Stimulated activated CD4-positive, alpha-beta T cell treated with anti-CD3 and anti-CD28 coated beads, Interleukin-1b, Interleukin-23, amount 100 ng/mL, for 48 hours (primary cell): ENCODE measurements around the gene KRTAP10-5.
"Not testable (repeated sequence)": the region's sequence is repeated elsewhere in the genome, so short reads cannot be mapped to it uniquely, and the experiment has no call there.

Experiments
- DNase-seq: peaks from one replicate; pipeline ENCODE4 v3.0.0-alpha.2; 2020

KRTAP10-5 gene

GRCh38 chr21:44610157-44610843, 29.9 kb upstream of the KRTAP10-5 start:
- not testable (repeated sequence) for DNase-seq

DNA sequence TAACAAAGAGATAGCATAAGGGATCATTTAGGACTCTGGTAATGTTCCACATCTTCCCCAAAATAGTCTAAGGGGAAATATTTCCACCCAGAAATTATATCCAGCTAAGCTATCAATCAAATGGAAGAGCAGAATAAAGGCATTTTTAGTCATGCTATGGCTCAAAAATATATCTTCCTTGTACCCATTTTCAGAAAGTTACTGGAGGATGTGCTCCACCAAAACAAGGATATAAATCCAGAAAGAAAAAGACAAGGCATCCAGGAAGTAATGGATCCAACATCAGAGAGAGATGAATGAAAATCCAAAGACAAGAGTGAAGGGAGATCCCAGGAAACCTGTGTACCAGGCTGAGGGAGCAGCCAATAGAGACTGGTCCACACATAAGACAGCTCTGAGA, 28.8 kb upstream of the KRTAP10-5 start:
- DNase-seq: no peak

GRCh38 chr21:44606495-44606894, 26.1 kb upstream of the KRTAP10-5 start:
- no peak for DNase-seq

GRCh38 chr21:44603911-44604310, 23.5 kb upstream of the KRTAP10-5 start:
- DNase-seq: no peak

- DNase-seq: no peak
Observed at GRCh38 chr21:44603109-44603875, 22.9 kb upstream of the KRTAP10-5 start.

DNA sequence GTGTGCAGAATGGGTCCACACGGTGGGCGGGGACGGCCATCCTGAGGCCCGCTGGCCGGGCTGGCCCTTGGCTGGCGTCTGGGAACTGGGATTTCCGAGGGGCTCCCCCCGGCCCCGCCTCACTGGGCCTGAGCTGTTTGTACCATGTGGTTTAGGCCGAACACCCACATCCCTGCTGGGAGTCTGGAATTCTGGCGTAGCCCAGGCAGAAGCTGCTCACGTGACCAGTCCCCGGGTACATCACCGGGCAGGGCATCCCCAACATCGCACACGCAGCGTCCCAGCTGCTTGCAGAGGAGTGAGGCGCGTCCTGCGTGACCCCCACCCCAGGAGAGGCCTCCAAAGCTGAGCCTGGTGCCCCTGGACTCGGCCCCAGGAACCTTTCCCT, 22.1 kb upstream of the KRTAP10-5 start:
- DNase-seq: no peak

- DNase-seq: no peak
Observed at GRCh38 chr21:44601596-44602462, 21.4 kb upstream of the KRTAP10-5 start.

DNA sequence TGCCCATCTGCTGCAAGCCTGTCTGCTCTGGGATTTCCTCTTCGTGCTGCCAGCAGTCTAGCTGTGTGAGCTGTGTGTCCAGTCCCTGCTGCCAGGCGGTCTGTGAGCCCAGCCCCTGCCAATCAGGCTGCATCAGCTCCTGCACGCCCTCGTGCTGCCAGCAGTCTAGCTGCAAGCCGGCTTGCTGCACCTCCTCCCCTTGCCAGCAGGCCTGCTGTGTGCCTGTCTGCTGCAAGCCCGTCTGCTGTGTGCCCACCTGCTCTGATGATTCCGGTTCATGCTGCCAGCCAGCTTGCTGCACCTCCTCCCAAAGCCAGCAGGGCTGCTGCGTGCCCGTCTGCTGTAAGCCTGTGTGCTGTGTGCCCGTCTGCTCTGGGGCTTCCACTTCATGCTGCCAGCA, 20.7 kb upstream of the KRTAP10-5 start:
- not testable (repeated sequence) for DNase-seq

DNA sequence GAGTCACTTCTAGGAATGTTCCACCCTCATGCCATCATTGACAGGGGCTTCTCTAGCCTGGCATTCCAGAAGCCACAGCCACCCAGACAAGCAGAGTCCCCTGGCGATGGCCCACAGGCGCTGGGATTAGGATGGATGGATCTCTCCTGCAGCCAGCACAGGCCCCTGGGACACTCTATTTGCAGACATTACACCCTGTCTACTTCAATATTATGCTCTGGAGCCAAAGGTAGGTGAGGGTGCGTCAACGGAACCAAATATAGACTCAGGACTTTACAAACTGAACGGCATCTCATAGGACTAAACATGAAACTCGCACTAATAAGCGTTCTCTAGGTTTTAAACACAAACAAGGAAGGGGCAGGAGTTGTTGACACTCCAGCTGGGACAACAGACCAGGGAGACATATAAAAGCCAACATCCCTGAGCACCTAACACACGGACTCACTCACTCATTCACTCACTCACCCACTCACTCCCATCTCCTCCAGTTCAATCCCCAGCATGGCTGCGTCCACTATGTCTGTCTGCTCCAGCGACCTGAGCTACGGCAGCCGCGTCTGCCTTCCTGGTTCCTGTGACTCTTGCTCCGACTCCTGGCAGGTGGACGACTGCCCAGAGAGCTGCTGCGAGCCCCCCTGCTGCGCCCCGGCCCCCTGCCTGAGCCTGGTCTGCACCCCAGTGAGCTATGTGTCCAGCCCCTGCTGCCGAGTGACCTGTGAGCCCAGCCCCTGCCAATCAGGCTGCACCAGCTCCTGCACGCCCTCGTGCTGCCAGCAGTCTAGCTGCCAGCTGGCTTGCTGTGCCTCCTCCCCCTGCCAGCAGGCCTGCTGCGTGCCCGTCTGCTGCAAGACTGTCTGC, 19.9 kb upstream of the KRTAP10-5 start, which contains the start of gene KRTAP10-7:
TSS of gene KRTAP10-7 (plus strand) at position 480 of the 861 bp plus-strand sequence. CDS start at position 505, 25 bp downstream.
- DNase-seq: not testable (repeated sequence)

DNA sequence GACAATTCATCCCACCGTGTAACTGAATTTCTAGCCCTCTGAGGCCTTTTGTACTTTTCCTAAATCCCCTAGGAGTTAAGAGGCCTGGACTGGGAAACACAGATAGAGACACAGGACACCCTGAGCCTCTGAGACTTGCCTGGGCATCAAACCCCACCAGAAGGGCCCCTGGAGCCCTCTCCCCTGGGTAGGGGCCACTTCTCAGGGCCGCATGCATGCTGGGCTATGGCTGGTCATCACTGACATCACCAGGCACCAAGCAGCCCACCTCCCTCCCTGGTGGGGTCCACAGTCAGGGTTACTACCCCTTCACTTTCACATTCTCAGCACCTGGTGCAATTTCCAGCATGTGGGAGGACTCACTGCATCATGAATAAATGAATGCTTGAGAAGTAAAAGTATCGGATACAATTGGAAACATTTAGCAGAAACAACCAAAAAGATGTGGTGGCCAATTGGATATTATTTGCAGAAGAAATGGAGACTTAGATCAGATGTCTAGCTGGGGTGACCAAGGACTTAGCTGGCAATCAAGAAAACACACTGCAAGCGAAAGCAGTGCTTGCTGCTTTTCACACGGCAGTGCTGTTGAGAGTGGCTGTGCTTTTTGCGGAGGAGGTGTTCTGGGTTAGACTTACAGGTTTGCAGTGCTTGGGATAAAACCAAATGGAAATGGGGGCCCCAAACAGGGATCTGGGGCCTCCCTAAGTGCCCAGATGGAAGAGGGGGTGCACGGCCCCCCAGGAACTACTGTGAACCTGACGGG, 19.0 kb upstream of the KRTAP10-5 start:
- no peak for DNase-seq

DNA sequence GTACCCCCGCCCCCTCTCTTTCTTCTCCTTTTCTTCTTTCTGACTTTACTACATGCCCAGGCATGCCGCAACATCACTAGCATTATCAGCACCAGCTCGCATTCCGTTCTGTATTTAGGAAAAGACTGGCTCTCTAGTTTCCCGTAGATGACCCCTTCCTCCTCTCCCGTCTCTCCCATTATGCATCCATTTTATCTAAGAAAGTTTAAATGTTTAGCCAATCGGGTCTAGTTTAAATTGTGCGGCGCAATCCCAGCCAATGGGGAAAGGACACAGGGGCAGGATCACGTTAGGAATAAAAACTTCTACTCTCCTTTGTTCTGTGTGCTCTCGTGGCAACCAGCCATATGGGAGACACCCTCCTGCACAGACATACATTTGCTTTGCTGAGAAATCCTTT, 17.7 kb upstream of the KRTAP10-5 start:
- no peak for DNase-seq

DNA sequence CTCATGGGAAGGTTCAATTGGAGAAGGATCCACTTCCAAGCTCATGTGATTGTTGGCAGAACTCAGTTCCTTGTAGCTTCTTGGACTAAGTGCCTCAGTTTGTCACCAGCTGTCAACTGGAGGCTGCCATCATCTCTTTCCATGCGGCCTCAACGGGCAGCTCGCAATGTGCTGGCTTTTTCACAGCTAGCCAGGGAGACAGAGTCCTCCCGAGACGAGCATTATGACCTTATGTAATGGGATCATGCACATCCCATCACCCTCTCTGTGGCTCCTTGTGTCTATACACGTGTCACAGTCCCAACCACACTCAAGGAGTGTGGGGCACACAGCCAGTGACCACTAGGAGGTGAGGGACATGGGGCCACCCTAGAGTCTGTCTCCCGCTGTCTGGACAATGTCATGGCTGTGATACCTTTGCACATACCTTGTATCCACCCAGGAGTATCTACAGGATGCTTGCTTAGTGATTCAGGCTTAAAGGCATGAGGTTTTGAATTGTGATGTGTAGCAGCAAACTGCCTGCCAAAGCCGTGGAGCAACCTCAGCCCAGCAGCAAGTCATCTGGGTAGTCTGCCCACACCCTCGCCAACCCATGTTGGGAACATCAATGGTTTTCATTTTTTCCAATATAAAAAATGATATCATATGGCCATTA, 15.8 kb upstream of the KRTAP10-5 start:
- DNase-seq: no peak

GRCh38 chr21:44595524-44595923, 15.1 kb upstream of the KRTAP10-5 start:
- DNase-seq: no peak

DNA sequence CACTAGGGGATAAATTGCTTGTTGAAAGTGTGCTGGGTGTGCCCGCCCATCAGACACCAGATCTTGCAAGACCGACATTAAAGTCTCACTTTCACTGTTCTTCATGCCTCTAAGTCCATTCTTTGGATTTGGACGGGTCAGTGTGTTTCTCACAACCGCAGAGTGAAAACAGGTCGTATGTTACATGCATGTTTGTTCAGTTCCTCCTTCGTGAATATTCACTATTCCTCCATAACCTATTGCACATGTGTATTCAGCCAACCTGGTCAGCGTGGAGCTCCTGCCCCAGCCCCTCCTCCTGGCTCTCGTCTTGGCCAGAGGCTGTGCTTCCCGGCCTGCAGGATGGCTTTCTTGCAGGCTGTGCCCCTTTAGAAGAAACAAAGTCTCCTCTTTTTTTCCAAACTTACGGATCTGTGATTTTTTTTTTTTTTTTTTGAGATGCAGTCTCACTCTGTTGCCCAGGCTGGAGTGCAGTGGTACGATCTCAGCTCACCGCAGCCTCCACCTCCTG, 14.1 kb upstream of the KRTAP10-5 start:
- DNase-seq: no peak

DNA sequence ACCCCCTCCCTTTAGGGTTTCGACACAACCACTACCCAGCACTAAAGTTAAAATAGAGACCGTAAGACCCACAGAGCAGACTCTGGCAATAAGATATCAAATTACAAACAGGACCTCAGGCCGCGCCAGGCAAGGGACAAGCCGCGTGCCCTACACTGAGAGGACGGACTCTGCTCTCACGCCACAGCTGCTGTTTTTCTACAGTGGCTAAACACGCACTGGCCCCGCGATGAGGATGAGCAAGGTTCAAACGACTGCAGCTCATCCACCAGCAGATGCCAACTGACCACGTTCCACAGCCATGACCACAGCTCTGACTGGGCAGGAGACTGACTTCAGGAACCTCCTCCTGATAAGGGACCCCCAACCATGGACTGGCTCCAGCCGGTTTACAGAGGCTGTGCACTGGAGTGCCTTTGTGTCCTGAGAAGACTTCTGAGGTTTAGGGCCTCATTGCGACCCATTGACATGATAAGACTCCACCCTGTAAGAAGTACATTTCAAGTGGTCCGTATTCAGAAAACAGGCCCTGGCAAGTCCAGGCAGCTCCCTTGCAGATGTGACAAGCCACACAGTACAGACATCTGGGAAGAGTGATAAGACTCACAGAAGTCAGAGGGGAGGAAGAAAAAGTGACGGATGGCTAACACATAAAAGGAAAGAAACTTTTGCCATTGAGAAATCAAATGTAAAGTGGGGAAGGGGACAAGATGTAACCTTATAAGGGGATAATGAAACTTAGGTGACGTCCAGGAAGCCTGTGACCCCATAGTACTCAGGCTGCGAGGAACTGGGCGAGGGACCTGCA, 13.4 kb upstream of the KRTAP10-5 start:
- no peak for DNase-seq

DNA sequence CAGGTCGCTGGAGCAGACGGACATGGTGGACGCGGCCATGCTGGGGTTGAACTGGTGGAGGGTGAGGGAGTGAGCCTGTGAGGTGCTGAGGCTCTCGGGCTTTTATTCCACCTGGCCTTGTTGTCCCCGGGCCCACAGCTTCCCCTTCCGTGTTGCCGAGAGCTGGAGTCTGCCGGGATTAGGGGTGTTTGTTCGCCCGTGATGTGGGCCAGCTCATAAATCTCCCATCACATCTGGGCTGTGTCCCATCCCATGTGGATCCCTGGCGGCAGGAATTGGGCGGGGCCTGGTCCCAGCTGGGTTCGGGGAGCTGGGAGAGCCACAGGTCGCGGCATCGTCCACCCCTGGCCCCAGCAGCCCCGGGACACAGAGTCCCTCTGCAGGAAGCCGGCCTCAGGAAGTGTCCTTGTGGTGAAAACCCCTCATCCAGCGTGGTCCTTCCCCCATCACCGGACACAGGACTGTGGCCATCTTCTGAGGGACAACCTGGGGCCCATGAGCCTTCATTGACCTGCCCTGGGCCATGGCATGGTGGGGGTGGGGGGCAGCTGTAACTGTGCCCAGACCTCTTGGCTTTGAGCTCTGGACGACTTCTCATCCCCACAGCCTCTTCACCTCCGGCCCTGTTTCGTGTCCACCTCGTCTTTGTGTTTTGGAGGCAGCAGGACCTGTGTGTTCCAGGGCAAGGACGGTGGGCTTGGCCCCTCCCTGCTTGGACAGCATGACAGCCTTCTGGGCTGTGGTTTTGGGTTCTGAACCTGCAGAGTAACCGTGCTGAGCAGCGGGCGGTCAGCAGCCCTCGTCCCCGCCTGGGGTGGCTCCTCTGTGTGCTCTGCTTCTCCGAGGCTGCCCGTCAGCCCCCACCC, 12.3 kb upstream of the KRTAP10-5 start, which contains the start of gene KRTAP10-6:
TSS of gene KRTAP10-6 (minus strand) at position 60 of the 866 bp plus-strand sequence. CDS start at position 39, 21 bp downstream.
- DNase-seq: no peak

GRCh38 chr21:44591801-44592130, 11.4 kb upstream of the KRTAP10-5 start:
- not testable (repeated sequence) for DNase-seq

DNA sequence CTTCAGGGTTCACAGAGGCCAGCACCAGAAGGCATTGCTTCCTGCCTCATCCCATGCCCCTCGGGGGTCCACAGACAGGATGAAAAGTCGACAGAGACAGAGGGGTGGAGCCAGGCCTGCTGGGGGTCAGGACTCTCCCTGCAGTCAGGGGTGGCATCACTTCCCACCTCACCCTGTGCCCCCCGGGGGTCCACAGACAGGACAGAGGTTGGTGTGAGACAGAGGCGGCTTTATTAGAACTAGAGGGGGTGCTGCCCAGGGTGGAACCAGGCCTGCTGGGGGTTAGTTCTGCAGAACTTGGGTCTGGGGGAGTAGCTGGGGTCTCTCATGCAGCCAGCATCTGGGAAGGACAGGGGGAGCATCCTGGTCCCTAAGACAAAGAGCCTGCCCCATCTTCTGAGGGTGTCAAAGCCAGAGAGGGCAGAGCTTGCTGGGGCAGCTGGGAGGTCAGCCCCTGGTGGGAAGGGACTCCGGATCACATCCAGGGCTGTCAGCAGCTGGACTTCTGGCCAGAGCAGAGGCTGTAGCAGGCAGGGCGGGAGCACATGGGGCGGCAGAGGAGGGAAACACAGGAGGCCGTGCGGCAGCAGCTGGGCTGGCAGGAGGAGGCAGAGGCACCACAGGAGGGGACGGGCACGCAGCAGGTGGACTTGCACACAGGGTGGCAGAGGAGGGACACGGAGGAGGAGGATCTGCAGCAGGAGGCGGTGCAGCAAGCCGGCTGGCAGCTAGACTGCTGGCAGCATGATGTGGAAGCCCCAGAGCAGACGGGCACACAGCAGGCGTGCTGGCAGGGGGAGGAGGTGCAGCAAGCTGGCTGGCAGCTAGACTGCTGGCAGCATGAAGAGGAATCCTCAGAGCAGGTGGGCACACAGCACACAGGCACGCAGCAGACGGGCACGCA, 10.7 kb upstream of the KRTAP10-5 start:
- DNase-seq: not testable (repeated sequence)
